ENCODE data around the gene SPOCK2. TPM values are rescaled to one million over a fixed set of nuclear protein-coding genes. Genes with fewer than 3 reads are reported as not detected.

SPOCK2 gene
- total and polyA plus RNA-seq, 2 of the 13 experiments (the other 11 are each of a cell fraction or from before 2014, with no cell fraction given), result 8.6 to 30.6 TPM

- H3K27me3 ChIP-seq (ENCODE audit: control insufficient read depth in 1 of 2, insufficient read depth in 2 of 2, low read length in 2 of 2), result no peaks in the 10 kb centered on the region
- peak; percentile 73 for FAIRE-seq
- 13% methylated on average over 9 of the region's 17 CpGs for WGBS (ENCODE audit: low lambda C conversion rate)
- H2AFZ ChIP-seq (ENCODE audit: low read length), result peak overlapping the region; percentile 75
- no peaks in the 10 kb centered on the region for H3K79me2 ChIP-seq (ENCODE audit: insufficient read depth, low read length)
- ChIA-PET CTCF (ENCODE audit: low intra/inter-chr PET ratio, low total read pairs) (interaction anchor here (0.6 to 2.0 kb wide), 2 partner anchors 88 to 148 kb away, joined by 4 to 19 read pairs; no protein-coding TSS in a partner anchor), POLR2A (interaction anchor here (0.5 to 4.9 kb wide), 13 partner anchors 9 to 274 kb away, joined by 3 to 67 read pairs (median 6); partner anchors contain the start of gene CHST3)
- BruUV-seq (replicated peaks), result no TSS peak
- peak overlapping the region in 2 of 3 experiments; percentile 30 to 49; a peak in 4 of 6 replicates for H3K4me3 ChIP-seq (replicated peaks in 1 of 3; ENCODE audit: insufficient read depth in 1 of 3, low read depth in 2 of 3, low read length in 3 of 3)
- in situ Hi-C loops (cut with HindIII; ENCODE audit: extremely low pct_ligation_motif_present, low pct_unique_long_range_greater_than_20kb), result loop anchor here (5.0 to 25.0 kb wide), 2 partner anchors 77 to 707 kb away; no protein-coding TSS in a partner anchor
- H3K27ac ChIP-seq (ENCODE audit: extremely low read length, insufficient read depth, low read length), result peak overlapping the region; percentile 66
- peak overlapping the region; percentile 61 for H3K9ac ChIP-seq (ENCODE audit: insufficient read depth, low read depth, low read length)
- peak; percentile 61 for DNase-seq (ENCODE audit: low spot score)
- H3K4me2 ChIP-seq (ENCODE audit: low read depth, low read length), result peak overlapping the region; percentile 74
- no peaks in the 10 kb centered on the region for H4K20me1 ChIP-seq (ENCODE audit: insufficient read depth, low read length)
- peaks cover 2% of the 10 kb centered on the region; the same call in 1 of the 2 replicates for H3K9me3 ChIP-seq (ENCODE audit: low read length)
- peaks cover 78% of the 10 kb centered on the region for H3K4me1 ChIP-seq (ENCODE audit: insufficient read depth, low read length)
- ATAC-seq, result peak; percentile 91
- H3K36me3 ChIP-seq (replicated peaks in 1 of 2; ENCODE audit: control insufficient read depth in 1 of 2, insufficient read depth in 2 of 2, low read length in 2 of 2), result no peaks in the 10 kb centered on the region
- intact Hi-C loops (cut with micrococcal nuclease; ENCODE audit: unreplicated experiment), result loop anchor here (1.0 to 10.0 kb wide), 4 partner anchors 88 to 293 kb away; no protein-coding TSS in a partner anchor
- TF ChIP-seq ETV6 (CRISPR knock-in tag; conservative IDR thresholded peaks at IDR 0.05), result no peak
- TF ChIP-seq ATF2 (CRISPR knock-in tag; IDR thresholded peaks at IDR 0.05), result no peak
- TF ChIP-seq ZNF512B (CRISPR knock-in tag; IDR thresholded peaks at IDR 0.05; ENCODE audit: borderline replicate concordance), result peak; percentile 56; the same call in 1 of the 2 replicates
- TF ChIP-seq TFDP1 (CRISPR knock-in tag; IDR thresholded peaks at IDR 0.05; ENCODE audit: borderline replicate concordance), result peak; percentile 25; the same call in 1 of the 2 replicates
- peak; percentile 77 for TF ChIP-seq SALL1 (CRISPR knock-in tag; IDR thresholded peaks at IDR 0.05)
- TF ChIP-seq FOXO4 (CRISPR knock-in tag; conservative IDR thresholded peaks at IDR 0.05), result no peak
- no peak for TF ChIP-seq ZNF841 (CRISPR knock-in tag; IDR thresholded peaks at IDR 0.05; ENCODE audit: borderline replicate concordance)
- no peak for TF ChIP-seq MNT (IDR thresholded peaks at IDR 0.05)
- TF ChIP-seq KLF9 (CRISPR knock-in tag; IDR thresholded peaks at IDR 0.05; ENCODE audit: low read depth), result no peak
- peak; percentile 55; the same call in 1 of the 2 replicates for TF ChIP-seq SMC3 (IDR thresholded peaks at IDR 0.05; ENCODE audit: low read length)
- peak; percentile 68; the same call in 1 of the 2 replicates for TF ChIP-seq IRF2 (CRISPR knock-in tag; IDR thresholded peaks at IDR 0.05)
- TF ChIP-seq FOXM1 (CRISPR knock-in tag; IDR thresholded peaks at IDR 0.05), result no peak
- TF ChIP-seq NR2F2 (IDR thresholded peaks at IDR 0.05; ENCODE audit: borderline replicate concordance, low read depth), result no peak
- TF ChIP-seq ZNF501 (CRISPR knock-in tag; IDR thresholded peaks at IDR 0.05), result peak; percentile 70
- TF ChIP-seq MIER3 (CRISPR knock-in tag; IDR thresholded peaks at IDR 0.05; ENCODE audit: borderline replicate concordance), result 0 out of 2 replicates have a peak, but pooled peaks have one; percentile 25
Measured at GRCh38 chr10:72044417-72045041, 43.8 kb downstream of the SPOCK2 start.

Measured in HepG2 (cell line).